ENCODE results near the gene SWI5.
"Not testable (repeated sequence)": the region's sequence is repeated elsewhere in the genome, so short reads cannot be mapped to it uniquely, and the experiment has no call there.

Gene SWI5

DNA sequence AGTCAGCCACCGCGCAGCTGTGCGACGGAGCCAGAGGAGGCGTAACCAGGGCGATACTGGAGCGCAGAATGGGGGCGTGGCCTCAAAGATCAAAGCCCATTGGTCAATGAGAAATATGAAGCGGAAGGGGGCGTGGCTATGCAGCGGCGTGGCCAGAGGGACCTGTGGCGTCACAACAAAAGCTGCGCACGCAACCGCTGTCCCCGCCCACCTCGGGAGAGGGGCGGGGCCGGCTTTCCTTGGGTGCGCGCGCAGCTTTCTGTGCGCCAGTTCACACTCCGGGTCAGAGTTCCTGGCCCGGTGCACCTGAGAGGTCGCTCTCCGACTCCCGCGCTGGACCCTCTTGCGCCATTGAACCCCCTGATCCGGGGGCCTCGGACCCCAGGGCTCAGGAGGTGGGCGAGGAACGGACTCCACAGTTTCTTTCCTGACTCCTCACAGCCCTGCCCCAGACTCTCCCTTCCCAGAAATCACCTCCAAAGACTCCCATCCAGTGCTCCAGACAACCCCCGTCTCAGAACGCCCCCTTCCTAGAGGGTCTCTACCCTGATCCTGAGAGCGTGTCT lies at the start of gene SWI5:
SWI5 (plus strand) TSS at position 269 of the 566 bp plus-strand sequence.
- peak; percentile 100 for DNase-seq

DNA sequence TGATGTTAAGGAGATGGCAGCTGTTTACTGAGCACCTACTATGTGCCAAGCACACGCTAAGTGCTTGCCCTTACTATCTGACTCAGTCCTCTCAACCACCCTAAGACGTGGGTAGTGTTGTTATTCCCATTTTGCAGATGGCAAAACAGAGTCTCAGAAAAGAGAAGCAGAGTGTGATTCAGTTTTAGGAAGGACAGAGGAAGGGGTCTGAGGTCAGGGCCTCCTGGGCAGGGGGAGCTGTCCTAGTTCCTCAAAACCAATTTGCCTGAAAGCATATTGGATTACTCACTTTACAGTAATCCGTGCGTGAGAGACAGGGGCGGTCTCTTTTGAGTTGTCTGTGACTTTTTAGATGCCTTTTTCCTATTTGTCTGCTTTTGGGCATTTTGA lies 49.7 kb upstream of the SWI5 start:
- DNase-seq = no peak

DNA sequence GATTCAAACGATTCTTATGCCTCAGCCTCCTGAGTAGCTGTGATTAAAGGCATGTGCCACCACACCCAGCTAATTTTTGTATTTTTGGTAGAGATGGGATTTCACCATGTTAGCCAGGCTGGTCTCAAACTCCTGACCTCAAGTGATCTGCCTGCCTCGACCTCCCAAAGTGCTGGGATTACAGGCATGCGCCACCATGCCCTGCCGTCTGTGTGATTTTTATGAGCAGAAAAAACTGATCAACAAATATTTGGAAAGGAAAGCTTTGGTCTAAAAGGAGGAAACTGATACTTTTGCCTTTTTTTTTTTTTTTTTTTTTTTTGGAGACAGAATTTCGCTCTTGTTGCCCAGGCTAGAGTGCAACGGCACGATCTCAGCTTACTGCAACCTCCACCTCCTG lies 45.2 kb upstream of the SWI5 start:
- not testable (repeated sequence) for DNase-seq

DNA sequence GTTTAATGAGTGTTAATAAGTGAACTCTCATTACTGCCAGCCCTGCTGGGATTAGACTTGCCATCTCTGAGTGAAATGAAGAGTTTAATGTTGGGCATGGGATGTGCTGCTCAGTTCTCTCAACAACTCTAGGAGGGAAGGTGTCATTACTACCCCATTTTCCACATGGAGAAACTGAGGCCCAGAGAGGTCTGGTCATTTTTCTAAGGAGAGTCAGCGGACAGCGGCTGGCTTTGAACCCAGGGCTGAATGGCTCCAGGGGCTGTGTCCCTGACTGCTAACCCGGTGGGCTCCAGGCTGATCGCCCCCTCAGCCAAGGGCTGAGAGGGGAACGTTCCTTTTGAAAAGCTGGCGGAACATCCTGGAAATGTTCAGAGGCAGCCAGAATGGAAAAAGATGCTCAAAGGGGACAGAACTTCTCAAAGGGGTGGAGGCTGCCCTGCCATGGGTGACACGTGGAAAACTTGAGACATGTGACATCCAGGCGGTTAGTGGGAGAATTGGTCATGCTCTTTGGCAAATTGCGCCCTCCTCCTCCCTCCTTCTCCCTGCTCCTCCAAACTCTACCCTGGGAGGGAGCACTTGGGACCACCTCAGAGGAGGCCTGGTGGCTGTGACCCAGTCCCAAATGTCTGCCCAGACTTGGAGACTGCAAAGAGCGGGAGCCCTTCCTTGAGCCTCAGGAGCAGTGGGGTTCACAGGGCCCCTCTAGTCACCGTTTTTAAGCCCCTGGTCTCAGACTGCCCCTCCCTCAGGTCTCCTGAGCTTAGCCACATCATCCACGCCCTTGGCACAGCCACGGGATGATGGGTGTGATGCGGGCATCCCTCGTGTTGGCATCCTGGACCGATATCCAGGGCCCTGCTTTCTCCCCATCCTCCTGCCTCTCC lies 44.2 kb upstream of the SWI5 start:
- no peak for DNase-seq

DNA sequence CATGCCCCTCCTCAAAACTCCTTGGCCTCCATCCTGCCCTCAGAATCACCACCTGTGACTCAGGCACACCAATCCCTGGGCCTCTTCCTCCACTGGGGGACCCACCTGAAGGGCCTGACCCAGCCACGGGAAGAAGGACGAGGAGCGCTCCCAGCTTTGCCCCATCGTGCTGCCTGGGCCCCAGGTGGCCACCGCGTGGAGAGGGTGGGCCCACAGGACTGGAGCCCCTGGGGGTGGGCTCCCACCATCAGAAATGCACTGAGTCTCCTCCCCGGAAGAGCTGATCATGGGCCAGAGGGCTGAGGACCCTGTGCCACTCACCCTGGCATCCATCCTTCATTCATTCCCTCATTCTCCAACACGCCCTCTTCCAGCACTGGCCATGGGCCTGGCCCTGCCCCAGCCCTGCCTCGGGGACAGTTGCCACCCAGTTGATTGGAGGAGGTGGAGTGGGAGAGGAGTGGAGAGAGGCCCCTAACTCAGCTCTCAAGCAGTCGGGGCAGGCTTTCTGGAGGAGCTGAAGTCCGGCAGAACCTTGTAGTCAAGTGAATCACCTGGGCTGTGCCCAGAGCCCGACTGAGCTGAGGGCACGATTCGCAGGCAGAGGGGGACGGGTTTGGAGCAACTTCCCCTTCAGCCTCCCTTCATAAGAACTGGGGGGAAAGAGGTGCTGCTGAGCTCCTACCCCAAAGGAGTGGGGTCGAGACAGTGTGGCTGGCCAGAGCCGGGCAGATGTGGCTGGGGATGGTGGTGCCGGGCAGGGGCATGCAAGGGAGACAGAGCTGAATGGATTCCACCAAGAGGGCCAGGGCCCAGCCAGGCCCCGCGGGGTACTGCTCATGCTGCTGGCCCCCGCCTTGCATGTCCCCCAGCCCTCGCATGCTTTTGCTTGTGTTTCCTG lies 43.3 kb upstream of the SWI5 start:
- no peak for DNase-seq

DNA sequence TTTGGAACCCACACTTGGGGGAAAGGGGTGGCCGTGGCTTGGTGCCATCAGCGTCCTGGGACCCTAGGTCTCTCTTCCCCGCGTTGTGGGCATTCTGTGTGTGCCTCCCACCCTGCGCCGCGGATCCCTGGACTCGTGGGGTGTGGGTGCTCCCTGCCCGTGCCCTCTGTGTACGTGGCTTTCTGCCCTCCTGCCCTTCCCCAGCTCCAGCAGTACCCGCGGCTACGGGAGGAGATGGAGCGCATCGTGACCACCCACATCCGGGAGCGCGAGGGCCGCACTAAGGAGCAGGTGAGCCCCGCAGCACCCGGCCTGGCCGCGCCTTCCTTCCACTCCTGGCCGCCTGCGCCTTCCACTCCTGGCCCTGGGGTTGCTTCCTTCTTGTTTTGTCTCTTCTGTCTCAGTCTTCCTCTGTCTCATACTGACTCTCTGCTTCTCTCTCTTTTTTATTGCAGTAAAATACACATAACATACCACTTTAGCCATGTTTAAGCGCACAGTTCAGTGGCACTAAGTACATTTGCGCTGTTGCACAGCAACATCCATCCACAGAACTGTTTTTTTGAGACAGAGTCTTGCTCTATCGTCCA lies 42.2 kb upstream of the SWI5 start:
- no peak for DNase-seq

DNA sequence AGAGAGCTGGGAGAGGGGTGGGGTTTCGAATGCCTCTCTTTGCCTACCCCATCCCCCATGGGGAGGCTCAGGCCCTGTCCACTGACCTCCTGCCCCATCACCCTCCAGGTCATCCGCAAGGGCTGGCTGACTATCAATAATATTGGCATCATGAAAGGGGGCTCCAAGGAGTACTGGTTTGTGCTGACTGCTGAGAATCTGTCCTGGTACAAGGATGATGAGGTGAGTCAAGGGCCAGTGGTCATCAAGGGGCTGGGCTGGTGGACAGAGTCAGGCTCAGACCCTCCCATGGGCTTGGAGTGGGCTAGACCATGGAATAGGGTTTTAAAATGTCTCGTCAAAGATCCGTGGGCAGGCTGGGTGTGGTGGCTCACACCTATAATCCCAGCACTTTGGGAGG lies 34.0 kb upstream of the SWI5 start:
- no peak for DNase-seq

DNA sequence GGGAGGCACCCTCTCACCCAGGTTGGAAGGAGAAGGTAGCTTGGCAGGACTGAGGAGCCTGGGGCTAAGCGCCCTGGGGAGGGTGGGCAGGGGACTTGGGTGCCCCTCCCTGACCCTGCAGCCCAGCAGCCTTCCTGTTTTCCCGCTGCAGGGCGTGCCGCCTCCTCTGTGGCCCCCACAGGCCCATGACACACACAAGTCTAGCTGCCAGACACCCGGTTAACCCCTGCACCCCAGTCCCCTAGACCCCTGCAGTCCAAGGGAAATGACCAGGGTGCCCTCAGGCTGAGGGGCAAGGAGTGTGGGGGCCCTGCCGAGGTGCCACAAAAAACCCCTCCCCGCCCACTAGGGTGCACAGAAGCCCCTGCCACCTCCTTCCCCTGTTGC lies 33.3 kb upstream of the SWI5 start:
- DNase-seq = no peak

DNA sequence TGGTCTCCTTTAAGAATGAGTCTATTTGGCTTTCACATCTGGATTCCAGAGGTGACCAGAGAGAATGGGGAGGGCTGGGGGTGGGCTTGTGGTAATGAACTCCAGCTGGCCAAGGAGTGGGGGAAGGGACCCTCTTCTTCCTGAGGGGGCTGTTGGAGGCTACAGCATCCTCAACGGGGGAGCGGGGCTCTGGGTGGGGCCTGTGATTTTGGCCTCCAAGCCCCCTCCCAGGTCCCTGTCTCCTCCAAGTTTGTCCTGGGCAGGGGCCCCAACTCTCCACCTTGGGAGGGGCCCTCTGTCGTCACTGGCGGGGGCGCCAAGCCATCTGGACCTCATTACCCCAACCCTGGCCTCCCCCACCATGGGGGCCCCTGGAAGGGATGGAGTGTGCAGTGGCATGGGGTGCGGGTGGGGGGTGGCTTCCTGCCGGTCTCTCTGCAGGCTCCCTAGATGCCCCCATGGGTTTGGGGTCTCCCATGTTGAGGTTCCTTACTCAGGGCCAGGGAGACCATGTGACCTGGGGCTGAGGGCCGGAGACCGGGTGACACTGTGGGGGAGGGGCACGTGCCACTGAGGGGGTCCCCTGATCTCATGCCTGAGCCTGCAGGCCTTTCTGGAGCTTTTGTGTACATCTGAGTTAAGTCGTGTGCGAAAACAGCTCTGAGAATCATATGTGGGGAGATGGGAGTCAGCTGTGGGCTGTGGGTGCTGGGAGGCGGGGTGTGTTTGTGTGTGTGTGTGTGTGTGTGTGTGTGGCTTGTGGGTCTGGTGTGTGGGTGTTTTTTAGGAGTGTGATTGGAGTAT lies 32.7 kb upstream of the SWI5 start:
- no peak for DNase-seq

DNA sequence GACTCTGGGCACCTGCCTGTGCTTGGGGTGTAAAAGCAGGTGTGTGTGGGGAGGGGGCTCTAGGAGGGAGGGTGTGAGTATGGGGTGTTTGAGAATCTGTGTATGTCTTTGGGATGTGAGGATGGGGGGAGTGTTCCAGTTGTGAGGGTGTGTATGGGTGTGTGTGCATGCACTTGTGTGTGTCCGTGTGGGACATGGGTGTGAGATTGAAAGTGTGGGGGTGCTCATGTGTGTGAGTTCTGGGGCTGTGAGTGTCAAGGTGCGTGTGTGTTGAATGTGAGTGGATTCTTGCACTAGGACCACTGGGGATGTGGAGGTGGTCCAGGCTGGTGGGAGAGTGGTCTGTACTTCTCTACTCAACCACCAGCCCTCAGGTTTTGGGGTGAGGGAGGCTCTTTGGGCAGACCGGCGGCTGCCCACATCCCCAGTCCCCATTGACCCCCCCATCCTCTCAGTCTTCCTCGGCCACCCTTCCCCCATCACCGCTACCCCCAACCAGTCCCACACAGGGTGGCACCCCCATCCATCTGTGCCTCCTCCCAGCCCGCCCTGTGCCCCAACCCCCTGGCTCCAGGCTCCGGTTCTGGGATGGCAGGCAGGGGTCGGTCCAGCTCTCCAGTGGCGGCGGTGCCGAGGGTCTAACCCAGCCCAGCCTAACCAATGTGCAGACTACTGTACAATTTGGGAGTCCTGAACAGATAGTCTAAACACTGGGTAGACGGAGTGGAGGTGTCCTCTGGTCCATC lies 31.8 kb upstream of the SWI5 start:
- DNase-seq = no peak

DNA sequence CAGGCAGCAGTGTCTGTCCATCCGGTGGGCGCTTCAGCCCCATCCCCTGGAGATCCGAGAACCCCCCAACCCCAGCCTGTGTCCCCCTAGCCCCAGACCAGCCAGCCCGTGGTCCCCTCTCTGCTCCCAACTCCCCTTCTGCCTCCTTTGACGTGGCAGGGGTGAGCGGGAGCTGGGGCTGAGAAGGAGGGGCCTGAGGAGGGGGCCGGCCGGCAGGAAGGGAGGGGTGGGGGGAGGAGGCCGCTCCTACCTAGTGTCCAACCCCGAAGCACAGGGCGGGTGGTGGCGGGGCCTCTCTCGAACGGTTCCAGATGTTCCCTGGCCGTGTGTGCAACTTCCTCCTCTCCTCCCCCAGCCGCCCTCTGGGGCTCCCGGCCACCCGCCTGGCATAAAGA lies 31.2 kb upstream of the SWI5 start:
- no peak for DNase-seq

DNA sequence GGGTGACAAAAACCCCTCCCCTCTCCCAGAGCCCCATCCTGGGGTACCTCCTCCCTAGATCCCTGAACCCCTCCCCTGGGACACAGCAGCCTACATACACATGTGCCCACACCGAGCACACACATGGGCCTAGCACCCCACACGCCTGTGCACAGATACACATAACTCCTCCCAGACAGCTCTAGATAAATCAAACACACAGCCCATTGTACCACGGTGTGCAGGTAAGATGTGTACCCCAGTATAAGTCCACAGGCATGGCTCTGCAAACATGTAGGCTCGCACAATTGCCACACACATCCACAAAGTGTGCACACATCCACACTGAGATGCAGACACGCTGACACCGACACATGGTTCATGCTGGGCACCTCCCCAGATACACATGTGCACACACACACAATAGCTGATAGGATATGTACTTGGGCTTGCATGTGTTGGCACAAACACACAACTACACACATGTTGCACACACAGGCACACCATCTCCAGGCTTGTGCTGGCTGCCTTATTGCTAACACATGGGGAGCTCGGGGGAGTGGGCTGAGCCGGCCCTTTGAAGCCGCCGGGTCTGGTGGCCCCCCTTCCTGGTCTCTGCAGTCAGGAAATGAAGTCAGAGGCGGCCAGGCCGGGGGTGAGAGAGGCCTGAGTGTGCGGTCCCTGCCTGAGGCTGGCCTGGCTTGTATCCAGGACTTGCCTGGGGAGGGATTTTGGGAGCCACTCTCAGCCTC lies 30.5 kb upstream of the SWI5 start:
- DNase-seq = no peak

DNA sequence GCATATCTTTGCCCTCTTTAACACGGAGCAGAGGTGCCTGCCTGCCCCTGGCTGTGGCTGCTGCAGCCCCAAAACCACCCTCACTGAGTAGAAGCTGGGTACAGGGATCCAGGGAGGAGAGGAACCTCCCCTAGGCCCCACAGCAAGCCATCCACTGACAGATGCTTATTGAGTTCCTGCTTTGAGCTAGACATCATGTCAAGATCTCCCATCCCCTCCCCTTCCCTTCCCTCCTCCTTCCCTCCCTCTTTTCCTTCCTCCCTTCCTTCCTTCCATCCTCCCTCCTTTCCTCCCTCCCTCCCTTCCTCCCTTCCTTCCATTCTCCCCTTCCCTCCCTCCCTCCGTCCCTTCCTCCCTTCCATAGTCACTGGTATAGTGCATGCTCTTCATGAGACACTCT lies 29.6 kb upstream of the SWI5 start:
- no peak for DNase-seq

DNA sequence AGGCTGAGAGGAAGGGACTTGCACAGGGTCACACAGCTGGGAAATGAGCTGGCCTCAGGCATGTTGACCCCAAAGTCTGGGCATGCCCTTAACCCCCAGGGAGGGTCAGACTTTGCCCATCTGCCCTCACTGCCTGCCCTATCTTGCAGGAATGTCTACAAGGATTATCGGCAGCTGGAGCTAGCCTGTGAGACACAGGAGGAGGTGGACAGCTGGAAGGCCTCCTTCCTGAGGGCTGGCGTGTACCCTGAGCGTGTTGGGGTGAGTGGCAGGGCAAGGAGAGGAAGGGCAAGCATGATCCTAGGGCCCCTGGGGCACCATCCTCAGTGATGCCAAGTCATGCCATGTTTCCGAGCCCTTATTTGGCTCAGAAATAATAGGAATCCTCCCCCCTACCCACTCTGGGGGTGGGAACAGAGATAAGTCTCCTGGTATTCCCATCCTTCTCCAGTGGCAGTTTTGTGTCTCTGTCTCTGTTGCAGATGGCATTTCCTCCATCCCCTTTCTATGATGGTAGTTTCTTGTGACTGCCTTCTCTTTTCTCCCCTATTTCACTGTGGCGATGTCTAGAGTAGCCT lies 28.8 kb upstream of the SWI5 start:
- no peak for DNase-seq

DNA sequence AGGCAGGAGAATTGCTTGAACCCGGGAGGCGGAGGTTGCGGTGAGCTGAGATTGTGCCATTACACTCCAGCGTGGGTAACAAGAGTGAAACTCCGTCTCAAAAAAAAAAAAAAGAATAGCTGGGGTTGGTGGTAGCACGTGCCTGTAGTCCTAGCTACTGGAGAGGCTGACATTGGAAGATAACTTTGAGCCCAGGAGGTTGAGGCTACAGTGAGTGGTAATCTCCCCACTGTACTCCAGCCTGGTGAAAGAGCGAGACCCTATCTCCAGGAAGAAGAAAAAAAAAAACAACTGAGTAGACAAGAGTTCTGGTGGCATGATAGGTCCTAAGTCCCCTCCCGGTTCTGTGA lies 26.5 kb upstream of the SWI5 start:
- DNase-seq = no peak

DNA sequence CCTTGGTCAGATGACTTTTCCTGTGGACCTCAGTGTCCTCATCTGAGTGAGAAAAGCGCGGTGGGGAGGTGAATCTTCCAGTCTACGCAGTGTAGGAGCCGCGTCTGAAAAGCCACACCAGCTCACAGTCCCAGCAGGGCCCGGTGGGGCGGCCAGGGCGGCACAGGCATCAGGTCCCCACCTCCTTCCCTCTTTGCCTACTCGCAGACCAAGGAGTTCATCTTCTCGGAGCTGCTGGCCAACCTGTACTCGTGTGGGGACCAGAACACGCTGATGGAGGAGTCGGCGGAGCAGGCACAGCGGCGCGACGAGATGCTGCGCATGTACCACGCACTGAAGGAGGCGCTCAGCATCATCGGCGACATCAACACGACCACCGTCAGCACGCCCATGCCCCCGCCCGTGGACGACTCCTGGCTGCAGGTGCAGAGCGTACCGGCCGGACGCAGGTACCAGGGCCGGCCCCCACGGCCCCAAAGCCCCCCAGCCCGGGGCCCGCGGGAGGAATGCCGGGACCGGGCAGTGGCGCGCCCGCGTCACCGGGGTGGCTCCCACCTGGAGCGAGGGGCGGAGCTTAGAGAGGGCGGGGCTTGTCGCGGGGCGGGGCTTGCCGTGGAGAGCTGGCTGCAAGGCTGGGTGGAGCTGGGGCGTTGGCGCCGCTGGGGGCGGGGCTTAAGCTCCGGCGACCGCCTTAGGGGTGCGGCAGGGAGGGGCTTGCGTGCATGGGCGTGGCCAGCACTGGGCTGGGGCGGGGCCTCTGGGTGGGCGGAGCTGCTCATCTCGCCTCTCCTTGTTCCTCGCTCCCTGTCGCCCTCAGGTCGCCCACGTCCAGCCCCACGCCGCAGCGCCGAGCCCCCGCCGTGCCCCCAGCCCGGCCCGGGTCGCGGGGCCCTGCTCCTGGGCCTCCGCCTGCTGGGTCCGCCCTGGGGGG lies 25.9 kb upstream of the SWI5 start:
- DNase-seq = peak; percentile 99 to 100

DNA sequence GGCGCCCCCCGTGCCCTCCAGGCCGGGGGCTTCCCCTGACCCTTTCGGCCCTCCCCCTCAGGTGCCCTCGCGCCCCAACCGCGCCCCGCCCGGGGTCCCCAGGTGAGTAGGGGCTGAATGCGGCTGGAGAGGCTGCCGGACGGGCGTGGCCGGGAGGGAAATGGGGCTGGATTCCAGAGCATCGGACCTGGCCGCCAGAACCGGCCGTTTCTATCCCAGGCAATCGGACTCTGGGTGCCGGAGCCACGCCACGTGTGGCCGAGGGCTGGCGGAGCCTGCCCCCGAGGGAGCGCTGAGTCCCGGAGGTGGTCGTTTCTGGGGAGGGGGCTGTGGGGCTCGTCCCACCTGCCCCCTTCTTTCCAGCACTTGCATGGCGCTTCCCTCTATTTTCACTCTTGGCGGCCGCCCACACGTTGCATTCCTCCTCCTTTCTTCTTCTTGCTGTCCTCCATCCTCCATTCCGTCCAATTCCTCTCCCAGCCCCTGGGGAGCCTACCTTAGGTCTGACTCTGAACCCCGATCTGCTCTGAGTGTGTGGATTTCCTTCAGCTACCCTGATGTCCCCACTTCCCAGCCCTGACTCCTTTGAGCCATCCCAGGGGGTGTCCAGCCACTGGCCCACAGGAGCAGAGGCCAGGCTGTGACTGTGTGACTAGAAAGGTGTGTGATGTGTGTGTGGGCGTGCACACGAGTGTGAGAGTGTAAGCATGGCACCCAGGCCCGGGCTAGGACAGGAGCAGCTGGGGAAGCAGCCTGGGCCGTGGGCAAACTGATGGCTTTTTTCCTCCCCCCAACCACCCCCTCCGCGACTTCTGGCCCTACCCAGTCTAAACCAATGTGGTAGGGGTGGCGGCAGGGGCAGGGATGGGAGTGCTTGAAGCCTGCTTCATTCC lies 25.0 kb upstream of the SWI5 start:
- no peak for DNase-seq

DNA sequence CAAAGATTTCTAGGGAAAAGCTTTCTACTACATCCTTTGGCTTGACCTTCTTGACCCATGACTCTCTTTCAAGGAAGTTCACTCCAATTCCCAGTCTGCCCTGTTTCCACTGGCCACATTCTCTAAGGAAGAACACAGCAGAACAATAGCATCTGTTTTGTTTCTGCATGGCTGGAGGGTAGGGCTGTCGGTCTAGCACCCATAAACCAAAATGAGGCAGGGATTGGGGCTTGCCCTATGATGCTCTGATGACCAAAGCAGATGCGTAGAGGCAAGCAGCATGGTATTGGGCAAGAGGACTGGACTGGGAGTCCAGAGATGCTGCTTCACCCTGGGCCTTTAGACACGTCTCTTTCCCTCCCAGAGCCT lies 24.4 kb upstream of the SWI5 start:
- DNase-seq = no peak
